ENCODE results near the gene CDK8. TPM values are rescaled to one million over a fixed set of nuclear protein-coding genes. Genes with fewer than 3 reads are reported as not detected.
A peak's percentile ranks its signal among the peaks of the same experiment; 100 is the strongest.

CDK8 gene
- polyA plus RNA-seq, 1 experiment = 18.8 TPM

DNA sequence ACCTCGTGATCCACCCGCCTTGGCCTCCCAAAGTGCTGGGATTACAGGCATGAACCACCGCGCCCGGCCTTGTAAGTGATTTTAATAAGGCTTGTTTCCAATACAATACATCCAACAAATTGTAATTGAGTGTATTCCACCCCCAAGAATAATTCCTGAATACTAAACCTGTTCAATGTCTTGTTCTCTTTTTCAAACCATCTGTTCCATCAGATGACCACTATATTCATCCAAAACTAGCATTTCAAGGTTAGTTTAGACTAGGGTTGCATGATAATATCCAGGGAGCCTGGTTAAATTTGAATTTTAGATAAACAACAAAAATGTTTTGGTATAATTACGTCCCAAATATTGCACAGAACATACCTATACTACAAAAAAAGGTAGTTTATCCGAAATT lies 168.1 kb downstream of the CDK8 start:
- ChIA-PET CTCF (no interaction called here), POLR2A (no interaction called here)
- H3K27me3 ChIP-seq (ENCODE audit: control insufficient read depth, insufficient read depth, low read length) = no peaks in the 10 kb centered on the region
- no peak overlapping the region for H3K27ac ChIP-seq (ENCODE audit: low read depth, low read length)
- TF ChIP-seq, protein P1, sequence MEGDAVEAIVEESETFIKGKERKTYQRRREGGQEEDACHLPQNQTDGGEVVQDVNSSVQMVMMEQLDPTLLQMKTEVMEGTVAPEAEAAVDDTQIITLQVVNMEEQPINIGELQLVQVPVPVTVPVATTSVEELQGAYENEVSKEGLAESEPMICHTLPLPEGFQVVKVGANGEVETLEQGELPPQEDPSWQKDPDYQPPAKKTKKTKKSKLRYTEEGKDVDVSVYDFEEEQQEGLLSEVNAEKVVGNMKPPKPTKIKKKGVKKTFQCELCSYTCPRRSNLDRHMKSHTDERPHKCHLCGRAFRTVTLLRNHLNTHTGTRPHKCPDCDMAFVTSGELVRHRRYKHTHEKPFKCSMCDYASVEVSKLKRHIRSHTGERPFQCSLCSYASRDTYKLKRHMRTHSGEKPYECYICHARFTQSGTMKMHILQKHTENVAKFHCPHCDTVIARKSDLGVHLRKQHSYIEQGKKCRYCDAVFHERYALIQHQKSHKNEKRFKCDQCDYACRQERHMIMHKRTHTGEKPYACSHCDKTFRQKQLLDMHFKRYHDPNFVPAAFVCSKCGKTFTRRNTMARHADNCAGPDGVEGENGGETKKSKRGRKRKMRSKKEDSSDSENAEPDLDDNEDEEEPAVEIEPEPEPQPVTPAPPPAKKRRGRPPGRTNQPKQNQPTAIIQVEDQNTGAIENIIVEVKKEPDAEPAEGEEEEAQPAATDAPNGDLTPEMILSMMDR (IDR thresholded peaks at IDR 0.05; ENCODE audit: low read depth, low read length) = no peak
- no peaks in the 10 kb centered on the region for H3K9me3 ChIP-seq (ENCODE audit: control insufficient read depth, insufficient read depth, low read length)
- no peak overlapping the region for H3K4me3 ChIP-seq (ENCODE audit: low read depth, low read length)
- no peak for DNase-seq (ENCODE audit: low read depth, low spot score)

- TF ChIP-seq, protein P1 (IDR thresholded peaks at IDR 0.05; ENCODE audit: low read depth, low read length) = no peak
- ChIA-PET CTCF (interaction anchor here (0.7 to 2.7 kb wide), 5 partner anchors 20 to 275 kb away, joined by 3 to 19 read pairs (median 5); no protein-coding TSS in a partner anchor), POLR2A (interaction anchor here (0.7 kb wide), 2 partner anchors 405 to 1741 kb away, joined by 5 read pairs; no protein-coding TSS in a partner anchor)
- Histone ChIP-seq H3K9me3 (ENCODE audit: control insufficient read depth, insufficient read depth, low read length) (no peaks in the 10 kb centered on the region), H3K4me3 (ENCODE audit: low read depth, low read length) (no peak overlapping the region), H3K27me3 (ENCODE audit: control insufficient read depth, insufficient read depth, low read length) (no peaks in the 10 kb centered on the region), H3K27ac (ENCODE audit: low read depth, low read length) (no peak overlapping the region)
- no peak for DNase-seq (ENCODE audit: low read depth, low spot score)
These were observed 169.7 kb downstream of the CDK8 start for GRCh38 chr13:26423629-26424028.

DNA sequence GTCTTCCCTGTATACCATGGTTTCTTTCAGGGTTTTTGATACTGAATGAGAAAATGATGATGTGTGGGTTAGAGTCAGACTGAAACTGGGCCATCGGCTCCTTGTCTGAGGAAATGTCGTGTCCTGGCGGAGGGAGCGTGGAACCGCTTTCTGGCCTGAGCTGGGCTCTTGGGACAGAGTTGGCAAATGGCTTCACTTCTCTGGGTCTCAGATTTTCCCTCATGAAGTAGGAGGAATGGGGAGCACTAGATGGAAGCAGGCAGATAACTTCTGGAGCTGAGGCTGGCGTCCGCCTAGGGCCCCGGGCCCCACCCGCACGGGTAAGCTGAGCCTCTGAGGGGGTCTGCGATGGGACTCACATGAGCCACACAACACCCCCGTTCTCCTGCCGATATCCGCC lies 170.3 kb downstream of the CDK8 start:
- TF ChIP-seq, protein P1 (IDR thresholded peaks at IDR 0.05; ENCODE audit: low read depth, low read length) = no peak
- CTCF ChIA-PET = interaction anchor here (1.2 to 2.7 kb wide), 4 partner anchors 48 to 274 kb away, joined by 3 to 19 read pairs (median 9); no protein-coding TSS in a partner anchor
- no peak for DNase-seq (ENCODE audit: low read depth, low spot score)
- no peaks in the 10 kb centered on the region for H3K9me3 ChIP-seq (ENCODE audit: control insufficient read depth, insufficient read depth, low read length)
- no peak overlapping the region for H3K4me3 ChIP-seq (ENCODE audit: low read depth, low read length)
- H3K27me3 ChIP-seq (ENCODE audit: control insufficient read depth, insufficient read depth, low read length) = no peaks in the 10 kb centered on the region
- POLR2A ChIA-PET = no interaction called here
- no peak overlapping the region for H3K27ac ChIP-seq (ENCODE audit: low read depth, low read length)

- ChIA-PET POLR2A (interaction anchor here (0.6 to 1.3 kb wide), 2 partner anchors 120 to 204 kb away, joined by 3 to 4 read pairs; partner anchors contain the start of gene RNF6), CTCF (interaction anchor here (0.6 to 2.7 kb wide), 5 partner anchors 12 to 273 kb away, joined by 3 to 19 read pairs (median 6); no protein-coding TSS in a partner anchor)
- peak; percentile 37 for DNase-seq (ENCODE audit: low read depth, low spot score)
- no peaks in the 10 kb centered on the region for H3K27me3 ChIP-seq (ENCODE audit: control insufficient read depth, insufficient read depth, low read length)
- H3K9me3 ChIP-seq (ENCODE audit: control insufficient read depth, insufficient read depth, low read length) = no peaks in the 10 kb centered on the region
- TF ChIP-seq, protein P1 (IDR thresholded peaks at IDR 0.05; ENCODE audit: low read depth, low read length) = no peak
- H3K4me3 ChIP-seq (ENCODE audit: low read depth, low read length) = no peak overlapping the region
- peak overlapping the region; percentile 34 for H3K27ac ChIP-seq (ENCODE audit: low read depth, low read length)
These were observed 171.8 kb downstream of the CDK8 start for GRCh38 chr13:26425443-26426358.

DNA sequence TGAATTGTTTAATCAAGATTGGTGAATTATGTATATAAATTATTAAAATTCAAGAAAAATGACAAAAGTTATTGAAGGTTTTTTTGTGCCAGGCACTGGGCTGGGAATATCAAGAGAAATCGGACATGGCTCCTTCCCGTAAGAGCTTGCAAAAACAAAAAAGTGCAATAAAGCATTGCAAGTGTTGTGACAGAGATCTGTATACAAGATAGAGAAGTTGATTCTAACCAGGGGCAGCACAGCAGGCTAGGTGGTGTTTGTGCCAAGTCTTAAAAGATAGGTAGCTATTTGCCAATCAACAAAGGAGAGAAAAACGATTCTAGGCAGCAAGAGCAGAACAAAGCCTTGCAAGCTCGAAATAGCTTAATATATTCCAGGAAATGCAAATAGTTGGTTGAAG lies 179.8 kb downstream of the CDK8 start:
- Histone ChIP-seq H3K27me3 (ENCODE audit: control insufficient read depth, insufficient read depth, low read length) (no peaks in the 10 kb centered on the region), H3K4me3 (ENCODE audit: low read depth, low read length) (no peak overlapping the region), H3K27ac (ENCODE audit: low read depth, low read length) (no peak overlapping the region), H3K9me3 (ENCODE audit: control insufficient read depth, insufficient read depth, low read length) (peaks cover 6% of the 10 kb centered on the region; the same call in 1 of the 2 replicates)
- no peak for DNase-seq (ENCODE audit: low read depth, low spot score)
- POLR2A ChIA-PET = no interaction called here
- TF ChIP-seq, protein P1 (IDR thresholded peaks at IDR 0.05; ENCODE audit: low read depth, low read length) = no peak
- CTCF ChIA-PET = interaction anchor here (0.6 kb wide), 1 partner anchor 58 kb away, joined by 3 read pairs; no protein-coding TSS in a partner anchor

Measured in AG04450 (cell line).